Frontal cortex (tissue), 4 donors: Measurements from ENCODE around the gene NUDT8. TPM values are rescaled to one million over a fixed set of nuclear protein-coding genes. Genes with fewer than 3 reads are reported as not detected.
"Not testable (repeated sequence)": the region's sequence is repeated elsewhere in the genome, so short reads cannot be mapped to it uniquely, and the experiment has no call there.

ENCODE experiments used
- DNase-seq, 2 donors: peaks; one replicate each; pipeline ENCODE4 v3.0.0; 2012; ENCODE audit warnings: low spot score in 2 of 2
- FAIRE-seq: peaks from 2 replicates; lab custom pipeline; 2012; peaks lifted over from hg19 to GRCh38; lab: Jason Lieb, UNC
- total RNA-seq: library from RNA; depleted of rRNA; stranded (reverse); fragments of >200 nt; gene quantifications from one replicate; pipeline ENCODE4 v1.2.3, GENCODE V29; 2014
- donor health status: control.
- donor health status: control.
- donor health status: control.

The NUDT8 gene
- total RNA-seq, 1 donor from 2014 or later: 1.2 TPM

- FAIRE-seq (no peak), DNase-seq (no peak)
These were observed 2.1 kb upstream of the NUDT8 start for GRCh38 chr11:67631853-67632174.

- DNase-seq (no peak), FAIRE-seq (no peak)
These were observed 1.7 kb upstream of the NUDT8 start for GRCh38 chr11:67631411-67631810.

GRCh38 chr11:67630943-67631331, 1.2 kb upstream of the NUDT8 start:
- no peak for DNase-seq
- FAIRE-seq: no peak

- no peak for FAIRE-seq
- DNase-seq: peak; percentile 98 to 100
These were observed 648 bp upstream of the NUDT8 start for GRCh38 chr11:67630228-67630942.

GRCh38 chr11:67628710-67629385, 889 bp downstream of the NUDT8 start:
- no peak for FAIRE-seq
- DNase-seq: no peak

GRCh38 chr11:67627812-67628624, 1.7 kb downstream of the NUDT8 start:
- no peak for FAIRE-seq
- DNase-seq: no peak

GRCh38 chr11:67627441-67627811, 2.3 kb downstream of the NUDT8 start:
- FAIRE-seq (no peak), DNase-seq (no peak)

- no peak for FAIRE-seq
These were observed 2.8 kb downstream of the NUDT8 start for GRCh38 chr11:67626970-67627369.

GRCh38 chr11:67626131-67626833, 3.5 kb downstream of the NUDT8 start:
- DNase-seq, FAIRE-seq: not testable (repeated sequence)

More at GRCh38 chr11:67626970-67627369, 2.8 kb downstream of the NUDT8 start:
- DNase-seq: no peak

- not testable (repeated sequence) for FAIRE-seq, DNase-seq
These were observed 5.9 kb downstream of the NUDT8 start for GRCh38 chr11:67623795-67624194.

- not testable (repeated sequence) for FAIRE-seq, DNase-seq
These were observed 6.8 kb downstream of the NUDT8 start for GRCh38 chr11:67622905-67623304.

- FAIRE-seq, DNase-seq: not testable (repeated sequence)
These were observed 7.8 kb downstream of the NUDT8 start for GRCh38 chr11:67621928-67622327.

- FAIRE-seq, DNase-seq: not testable (repeated sequence)
These were observed 9.1 kb downstream of the NUDT8 start for GRCh38 chr11:67620621-67621020.

- not testable (repeated sequence) for DNase-seq, FAIRE-seq
These were observed 9.8 kb downstream of the NUDT8 start for GRCh38 chr11:67619683-67620618.

- not testable (repeated sequence) for FAIRE-seq, DNase-seq
These were observed 10.7 kb downstream of the NUDT8 start for GRCh38 chr11:67618901-67619659.

- no peak for FAIRE-seq
These were observed 12.3 kb downstream of the NUDT8 start for GRCh38 chr11:67617243-67617953.

GRCh38 chr11:67616431-67617242, 13.1 kb downstream of the NUDT8 start:
- FAIRE-seq (no peak), DNase-seq (peak in 1 of 2 donors; percentile 15)

More at GRCh38 chr11:67617243-67617953, 12.3 kb downstream of the NUDT8 start:
- peak in 1 of 2 donors; percentile 18 for DNase-seq
